H1 (cell line): ENCODE data around the gene TUBGCP2. TPM values are rescaled to one million over a fixed set of nuclear protein-coding genes. Genes with fewer than 3 reads are reported as not detected.

Experiments
- ATF3 ChIP-seq: IDR thresholded peaks from 2 replicates; pipeline ENCODE4 v1.6.1; 2011; ENCODE audit warnings: low read depth, mild to moderate bottlenecking, low read length; ENCODE audit not compliant: insufficient read depth
- BRCA1 ChIP-seq: IDR thresholded peaks from 2 replicates; pipeline ENCODE4 v1.6.1; 2012; ENCODE audit warnings: low read depth, low read length, improper control_type of control experiment
- CBX8 ChIP-seq: fragments of 300-800, 300-1000 bp; sonication (generic); IDR thresholded peaks from 2 replicates; pipeline ENCODE4 v1.7.1; 2016; ENCODE audit warnings: low read depth, low read length, borderline replicate concordance
- CREB1 ChIP-seq: IDR thresholded peaks from 2 replicates; pipeline ENCODE4 v1.6.1; 2012; ENCODE audit warnings: inconsistent platforms
- JUND ChIP-seq: IDR thresholded peaks from 2 replicates; pipeline ENCODE4 v1.6.1; 2011; ENCODE audit warnings: mild to moderate bottlenecking, improper control_type of control experiment, low read length
- POLR2A ChIP-seq, 2 experiments: IDR thresholded peaks; 1 replicate in 1 of 2; 2 replicates in 1 of 2; pipeline ENCODE4 v1.6.1; 2011; ENCODE audit warnings: low read depth in 2 of 2, low read length in 2 of 2, mild to moderate bottlenecking in 2 of 2; ENCODE audit errors: control extremely low read depth in 1 of 2
- RBBP5 ChIP-seq: IDR thresholded peaks from 2 replicates; pipeline ENCODE4 v1.7.1; 2012; ENCODE audit warnings: low read depth, mild to moderate bottlenecking, inconsistent platforms, low read length, moderate library complexity, borderline replicate concordance
- RFX5 ChIP-seq: IDR thresholded peaks from 2 replicates; pipeline ENCODE4 v1.6.1; 2011; ENCODE audit warnings: low read depth, low read length, improper control_type of control experiment, borderline replicate concordance
- SP2 ChIP-seq: IDR thresholded peaks from 2 replicates; pipeline ENCODE4 v1.6.1; 2012; ENCODE audit warnings: mild to moderate bottlenecking, low read length, inconsistent platforms
- SP4 ChIP-seq: IDR thresholded peaks from 2 replicates; pipeline ENCODE4 v1.6.1; 2012; ENCODE audit warnings: low read length, inconsistent platforms
- polyA plus RNA-seq, 7 experiments: library from polyadenylated mRNA; depleted of rRNA in 3 of 7; stranded (reverse) in 5 of 7; unstranded in 2 of 7; fragments of >200 nt in 5 of 7; fragments of 200-250 nt in 2 of 7; gene quantifications; 1 replicate in 5 of 7; 2 replicates in 1 of 7; 4 replicates in 1 of 7; pipeline versions ENCODE4 v1.2.1 to v1.2.3, GENCODE V29; 2011 to 2013; ENCODE audit warnings: missing spikeins in 2 of 7, mixed read lengths in 2 of 7
- total RNA-seq: library from RNA; stranded (reverse); fragmentation: NEBNext Ultra II Directional; extraction: Animal tissue kit (Norgen Biotek cat#: 25700); gene quantifications from 2 replicates; pipeline ENCODE4 v1.2.1, GENCODE V29; 2021

TUBGCP2 gene
- total and polyA plus RNA-seq, 2 of the 8 experiments (the other 6 are each of a cell fraction or from before 2014, with no cell fraction given), result 34.9 to 51.9 TPM

- TF ChIP-seq RBBP5 (no peak), POLR2A (IDR thresholded peaks at IDR 0.05; ENCODE audit: control extremely low read depth in 1 of 2, low read depth in 2 of 2, low read length in 2 of 2) (no peak), CREB1 (no peak), JUND (no peak), SP4 (no peak), BRCA1 (no peak), SP2 (no peak), CBX8 (no peak), RFX5 (no peak), ATF3 (no peak)
These were observed 37.0 kb downstream of the TUBGCP2 start (continued) for GRCh38 chr10:133271521-133272300.
